ENCODE data around the gene DPEP2.
"Not testable (repeated sequence)": the region's sequence is repeated elsewhere in the genome, so short reads cannot be mapped to it uniquely, and the experiment has no call there.

Gene DPEP2

DNA sequence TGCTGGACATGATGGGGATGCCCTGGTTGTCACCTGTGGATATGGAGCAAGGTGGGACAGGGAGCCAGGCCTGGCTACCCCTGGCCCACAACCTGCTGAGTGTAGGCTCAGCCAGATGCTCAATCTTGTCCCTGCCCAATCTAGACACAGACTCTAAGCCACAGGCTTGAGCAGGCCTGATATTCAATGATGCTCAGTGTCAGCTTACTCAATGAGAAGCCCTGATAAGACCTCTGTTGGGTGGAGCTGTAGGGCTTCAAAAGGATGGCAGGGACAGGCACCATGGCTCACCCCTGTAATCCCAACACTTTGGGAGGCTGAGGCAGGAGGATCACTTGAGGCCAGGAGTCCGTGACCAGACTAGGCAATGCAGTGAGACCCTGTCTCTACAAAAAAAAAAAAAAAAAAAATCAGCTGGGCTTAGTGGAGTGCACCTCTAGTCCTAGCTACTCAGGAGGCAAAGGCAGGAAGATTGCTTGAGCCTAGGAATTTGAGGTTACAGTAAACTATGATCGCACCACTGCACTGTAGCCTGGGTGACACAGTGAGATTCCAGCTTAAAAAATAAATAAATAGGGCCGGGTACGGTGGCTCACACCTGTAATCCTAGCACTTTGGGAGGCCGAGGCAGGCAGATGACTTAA, 58.7 kb downstream of the DPEP2 start:
- no peak overlapping the region for H3K27ac ChIP-seq
- DNase-seq (ENCODE audit: low read depth, low spot score), result no peak

DNA sequence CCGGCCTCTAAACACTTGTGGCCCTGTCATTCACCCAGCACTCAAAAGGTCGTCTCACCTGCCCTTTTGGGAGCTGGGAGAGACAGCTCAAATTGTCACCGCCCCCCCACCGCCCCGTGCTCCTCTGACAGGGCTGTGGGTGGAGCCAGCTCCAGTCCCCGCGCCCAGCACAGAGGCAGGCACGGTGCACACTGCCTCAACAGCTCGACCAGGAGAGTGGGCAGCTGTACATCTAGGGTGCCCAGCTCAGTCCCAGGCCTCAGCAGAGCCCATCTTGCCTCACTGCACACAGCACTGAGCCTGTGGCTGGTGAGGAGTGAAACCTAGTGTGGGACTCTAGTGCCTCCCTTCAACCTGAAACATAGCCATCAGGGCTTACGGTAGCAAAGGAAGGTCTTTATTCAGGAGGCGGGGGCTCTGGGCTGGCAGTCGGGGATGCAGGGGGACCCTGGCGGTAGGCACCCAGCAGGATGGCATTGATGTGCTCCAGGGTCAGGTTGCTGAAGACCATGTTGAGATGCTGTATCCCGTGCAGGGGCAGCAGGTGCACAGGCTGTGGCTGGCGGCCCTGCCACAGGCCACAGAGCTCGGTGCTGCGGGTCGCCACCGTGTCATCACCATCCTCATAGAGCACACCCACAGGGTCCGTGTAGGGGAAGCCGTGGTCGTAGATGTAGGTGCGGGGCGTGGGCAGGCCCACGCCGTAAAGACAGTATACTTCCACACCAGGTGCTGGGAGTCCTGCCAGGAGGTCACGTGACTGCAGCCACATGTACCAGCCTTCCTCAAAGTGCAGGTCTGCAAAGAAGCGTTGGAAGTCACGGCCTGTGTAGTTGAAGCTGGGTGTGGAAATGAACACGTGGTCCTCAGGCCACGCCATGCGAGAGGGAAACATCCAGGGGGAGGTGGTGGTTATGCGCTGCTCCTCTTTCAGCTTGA, 59.5 kb downstream of the DPEP2 start:
- no peak overlapping the region for H3K27ac ChIP-seq
- no peak for DNase-seq (ENCODE audit: low read depth, low spot score)

DNA sequence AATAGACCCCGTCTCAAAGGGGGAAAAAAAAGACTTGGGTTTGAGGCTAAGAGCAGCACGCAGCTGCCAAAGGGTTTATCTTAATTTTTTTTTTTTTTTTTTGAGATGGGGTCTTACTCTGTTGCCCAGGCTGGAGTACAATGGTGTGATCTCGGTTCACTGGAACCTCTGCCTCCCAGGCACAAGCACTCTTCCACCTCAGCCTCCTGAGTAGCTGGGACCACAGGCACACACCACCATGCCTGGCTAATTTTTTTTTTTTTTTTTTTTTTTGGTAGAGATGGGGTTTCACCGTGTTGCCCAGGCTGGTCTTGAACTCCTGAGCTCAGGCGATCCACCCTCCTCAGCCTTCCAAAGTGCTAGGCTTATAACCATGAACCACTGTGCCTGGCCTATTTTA, 61.6 kb downstream of the DPEP2 start:
- not testable (repeated sequence) for H3K27ac ChIP-seq; DNase-seq (ENCODE audit: low read depth, low spot score)

All from epithelial cell of prostate (primary cell).